K562 (cell line): ENCODE results near the gene HNF4A. TPM values are rescaled to one million over a fixed set of nuclear protein-coding genes. Genes with fewer than 3 reads are reported as not detected.

Source experiments
- ATF6 ChIP-seq: sonication (generic); formaldehyde crosslinking; IDR thresholded peaks from 2 replicates; pipeline ENCODE4 v1.4.0; 2020; ENCODE audit warnings: mild to moderate bottlenecking, missing genetic modification reagents
- CSDE1 ChIP-seq, 2 experiments: fragments of 450-650 bp; IDR thresholded peaks; 2 replicates each; pipeline ENCODE4 v1.6.1; 2016; ENCODE audit warnings: mild to moderate bottlenecking in 1 of 2
- CTCFL ChIP-seq: IDR thresholded peaks from 2 replicates; pipeline ENCODE4 v1.6.1; 2011; ENCODE audit warnings: borderline replicate concordance, low read depth, mild to moderate bottlenecking, moderate library complexity, low read length; ENCODE audit not compliant: insufficient read depth, poor library complexity, severe bottlenecking
- EP400 ChIP-seq: fragments of 450-650 bp; IDR thresholded peaks from 2 replicates; pipeline ENCODE4 v1.6.1; 2017; ENCODE audit warnings: antibody characterized with exemption, mild to moderate bottlenecking, moderate library complexity
- EWSR1 ChIP-seq: fragments of 450-650 bp; IDR thresholded peaks from 2 replicates; pipeline ENCODE4 v1.6.1; 2018; ENCODE audit warnings: borderline replicate concordance, mild to moderate bottlenecking, low read depth, moderate library complexity; ENCODE audit not compliant: partially characterized antibody
- FIP1L1 ChIP-seq: fragments of 200-400 bp; formaldehyde crosslinking; IDR thresholded peaks from 2 replicates; pipeline ENCODE4 v1.6.1; 2018; ENCODE audit warnings: mild to moderate bottlenecking, low read depth, low read length; ENCODE audit not compliant: poor library complexity, severe bottlenecking
- FOXJ2 ChIP-seq: fragments of 200-800 bp; sonication (Bioruptor generic); IDR thresholded peaks from 2 replicates; pipeline ENCODE4 v1.6.1; 2016; ENCODE audit warnings: missing genetic modification characterization, missing compliant biosample characterization
- HNRNPK ChIP-seq: fragments of 200-400 bp; formaldehyde crosslinking; IDR thresholded peaks from one replicate; pipeline ENCODE4 v1.6.1; 2018; ENCODE audit warnings: mild to moderate bottlenecking, low read depth, low read length; ENCODE audit not compliant: poor library complexity, severe bottlenecking
- JUNB ChIP-seq: fragments of 450-650 bp; formaldehyde crosslinking; conservative IDR thresholded peaks from 2 replicates; pipeline ENCODE4 v1.4.0; 2020; ENCODE audit warnings: mild to moderate bottlenecking
- MAFK ChIP-seq: IDR thresholded peaks from 2 replicates; pipeline ENCODE4 v1.6.1; 2011; ENCODE audit warnings: low read length, improper control_type of control experiment
- MYBL2 ChIP-seq, 2 experiments: fragments of 450-650 bp in 1 of 2; sonication (generic) in 1 of 2; formaldehyde crosslinking in 1 of 2; IDR thresholded peaks; 2 replicates each; pipeline versions ENCODE4 v1.6.1 to v1.8.1; 2017 to 2022; ENCODE audit warnings: borderline replicate concordance in 1 of 2, inconsistent platforms in 1 of 2, low read depth in 1 of 2, mild to moderate bottlenecking in 1 of 2, missing genetic modification reagents in 1 of 2, moderate library complexity in 1 of 2
- NBN ChIP-seq: fragments of 450-650 bp; IDR thresholded peaks from 2 replicates; pipeline ENCODE4 v1.6.1; 2016; ENCODE audit warnings: low read depth, mild to moderate bottlenecking
- PRPF4 ChIP-seq: fragments of 200-400 bp; formaldehyde crosslinking; IDR thresholded peaks from one replicate; pipeline ENCODE4 v1.6.1; 2017; ENCODE audit warnings: low read length, low read depth, mild to moderate bottlenecking; ENCODE audit not compliant: insufficient read depth, poor library complexity, severe bottlenecking
- RFX7 ChIP-seq: fragments of 250-450 bp; sonication (Bioruptor Pico); IDR thresholded peaks from 2 replicates; pipeline ENCODE4 v1.5.1; 2021; ENCODE audit warnings: mild to moderate bottlenecking
- STAT5B ChIP-seq: fragments of 250-450 bp; sonication (Bioruptor Pico); IDR thresholded peaks from 2 replicates; pipeline ENCODE4 v1.8.0; 2021; ENCODE audit warnings: mild to moderate bottlenecking, inconsistent platforms
- ZBTB17 ChIP-seq: fragments of 450-650 bp; formaldehyde crosslinking; IDR thresholded peaks from 2 replicates; pipeline ENCODE4 v1.4.0; 2020; ENCODE audit warnings: mild to moderate bottlenecking
- ZNF197 ChIP-seq: fragments of 200-800 bp; sonication (Bioruptor generic); IDR thresholded peaks from 2 replicates; pipeline ENCODE4 v1.6.1; 2016; ENCODE audit warnings: low read depth, missing genetic modification characterization, missing compliant biosample characterization
- polyA plus RNA-seq, 8 experiments: library from polyadenylated mRNA; depleted of rRNA in 4 of 8; stranded (reverse) in 5 of 8; unstranded in 3 of 8; fragments of >200 nt; fragmentation: Nextera tagmentation in 2 of 8; fragmentation: Illumina TruSeq in 1 of 8; extraction: Ambion mirVana in 2 of 8; extraction: Trizol in 1 of 8; gene quantifications; 2 replicates each; pipeline versions ENCODE4 v1.2.1 to v1.2.3, GENCODE V29; 2011 to 2014; ENCODE audit warnings: inconsistent platforms in 1 of 8, missing spikeins in 1 of 8
- total RNA-seq, 7 experiments: library from RNA; depleted of rRNA in 6 of 7; stranded (reverse); fragments of >200 nt in 6 of 7; fragmentation: Illumina TruSeq in 2 of 7; extraction: Trizol in 2 of 7; gene quantifications; 2 replicates each; pipeline versions ENCODE4 v1.2.1 to v1.2.3, GENCODE V29; 2011 to 2021; ENCODE audit warnings: low replicate concordance in 1 of 7
- TF ChIP-seq, protein P1 (sequence below): sonication (generic); formaldehyde crosslinking; IDR thresholded peaks from 2 replicates; pipeline ENCODE4 v1.5.0; 2020; ENCODE audit warnings: missing genetic modification reagents
- TF ChIP-seq, protein P2 (sequence below): fragments of 250-450 bp; sonication (Bioruptor Pico); IDR thresholded peaks from 2 replicates; pipeline ENCODE4 v1.5.0; 2021
- TF ChIP-seq, protein P3 (sequence below): fragments of 450-650 bp; IDR thresholded peaks from 2 replicates; pipeline ENCODE4 v1.6.1; 2016; ENCODE audit warnings: low read depth, mild to moderate bottlenecking, moderate library complexity

Gene HNF4A
- total and polyA plus RNA-seq, 9 of the 15 experiments (the other 6 are each of a cell fraction or from before 2014, with no cell fraction given) = 0.03 to 0.27 (median 0.08) TPM; not detected in 5

GRCh38 chr20:44310664-44311639, 44.5 kb upstream of the HNF4A start, which contains the start of gene FITM2 (continued):
- TF ChIP-seq FIP1L1 = peak; percentile 79
- TF ChIP-seq, protein P1, sequence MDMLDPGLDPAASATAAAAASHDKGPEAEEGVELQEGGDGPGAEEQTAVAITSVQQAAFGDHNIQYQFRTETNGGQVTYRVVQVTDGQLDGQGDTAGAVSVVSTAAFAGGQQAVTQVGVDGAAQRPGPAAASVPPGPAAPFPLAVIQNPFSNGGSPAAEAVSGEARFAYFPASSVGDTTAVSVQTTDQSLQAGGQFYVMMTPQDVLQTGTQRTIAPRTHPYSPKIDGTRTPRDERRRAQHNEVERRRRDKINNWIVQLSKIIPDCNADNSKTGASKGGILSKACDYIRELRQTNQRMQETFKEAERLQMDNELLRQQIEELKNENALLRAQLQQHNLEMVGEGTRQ (CRISPR knock-in tag) = peak; percentile 31; the same call in 1 of the 2 replicates
- no peak for TF ChIP-seq MYBL2 (IDR thresholded peaks at IDR 0.05; ENCODE audit: low read depth)
- no peak for TF ChIP-seq MYBL2 (CRISPR knock-in tag; IDR thresholded peaks at IDR 0.05; ENCODE audit: borderline replicate concordance)
- no peak for TF ChIP-seq MAFK
- no peak for TF ChIP-seq CTCFL
- TF ChIP-seq CSDE1 (IDR thresholded peaks at IDR 0.05) = no peak
- no peak for TF ChIP-seq ZBTB17 (CRISPR knock-in tag)
- TF ChIP-seq, protein P2, sequence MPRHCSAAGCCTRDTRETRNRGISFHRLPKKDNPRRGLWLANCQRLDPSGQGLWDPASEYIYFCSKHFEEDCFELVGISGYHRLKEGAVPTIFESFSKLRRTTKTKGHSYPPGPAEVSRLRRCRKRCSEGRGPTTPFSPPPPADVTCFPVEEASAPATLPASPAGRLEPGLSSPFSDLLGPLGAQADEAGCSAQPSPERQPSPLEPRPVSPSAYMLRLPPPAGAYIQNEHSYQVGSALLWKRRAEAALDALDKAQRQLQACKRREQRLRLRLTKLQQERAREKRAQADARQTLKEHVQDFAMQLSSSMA (CRISPR knock-in tag) = no peak
- TF ChIP-seq NBN = 0 out of 2 replicates have a peak, but pooled peaks have one; percentile 49
- no peak for TF ChIP-seq PRPF4
- TF ChIP-seq EWSR1 = no peak
- TF ChIP-seq RFX7 = no peak
- TF ChIP-seq EP400 = peak; percentile 42; the same call in 1 of the 2 replicates
- no peak for TF ChIP-seq ZNF197 (CRISPR knock-in tag)
- TF ChIP-seq, protein P3, sequence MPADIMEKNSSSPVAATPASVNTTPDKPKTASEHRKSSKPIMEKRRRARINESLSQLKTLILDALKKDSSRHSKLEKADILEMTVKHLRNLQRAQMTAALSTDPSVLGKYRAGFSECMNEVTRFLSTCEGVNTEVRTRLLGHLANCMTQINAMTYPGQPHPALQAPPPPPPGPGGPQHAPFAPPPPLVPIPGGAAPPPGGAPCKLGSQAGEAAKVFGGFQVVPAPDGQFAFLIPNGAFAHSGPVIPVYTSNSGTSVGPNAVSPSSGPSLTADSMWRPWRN = no peak
- 0 out of 2 replicates have a peak, but pooled peaks have one; percentile 73 for TF ChIP-seq ATF6 (CRISPR knock-in tag)
- no peak for TF ChIP-seq FOXJ2 (tag)
- TF ChIP-seq JUNB (CRISPR knock-in tag) = no peak
- no peak for TF ChIP-seq HNRNPK
- TF ChIP-seq STAT5B (CRISPR knock-in tag) = no peak
